Loucy (cell line): Measurements from ENCODE around the gene APOO.

Source experiments
- H2AFZ ChIP-seq: fragments of 200-600 bp; sonication (generic); 2 replicates; pipeline ENCODE4 v1.6.0; 2016; ENCODE audit warnings: antibody characterized with exemption, mild to moderate bottlenecking, low read length, moderate library complexity
- H3F3A ChIP-seq: fragments of 200-600 bp; 2 replicates; pipeline ENCODE4 v1.6.0; 2016; ENCODE audit warnings: antibody characterized with exemption, low read depth, mild to moderate bottlenecking
- H3K27me3 ChIP-seq: fragments of 200-600 bp; sonication (generic); 2 replicates; pipeline ENCODE4 v1.6.1; 2014; ENCODE audit warnings: low read length, mild to moderate bottlenecking; ENCODE audit not compliant: insufficient read depth, poor library complexity, severe bottlenecking
- H3K36me3 ChIP-seq: fragments of 200-600 bp; sonication (generic); 2 replicates; pipeline ENCODE4 v1.6.1; 2016; ENCODE audit warnings: low read length; ENCODE audit not compliant: insufficient read depth
- H3K4me1 ChIP-seq: fragments of 200-600 bp; sonication (generic); 2 replicates; pipeline ENCODE4 v1.5.1; 2014; ENCODE audit warnings: low read length, mild to moderate bottlenecking; ENCODE audit not compliant: insufficient read depth, poor library complexity, severe bottlenecking
- H3K4me2 ChIP-seq: fragments of 200-600 bp; sonication (generic); 2 replicates; pipeline ENCODE4 v1.6.0; 2014; ENCODE audit warnings: antibody characterized with exemption, low read length, low read depth, mild to moderate bottlenecking; ENCODE audit not compliant: poor library complexity, severe bottlenecking
- H3K4me3 ChIP-seq: fragments of 200-600 bp; sonication (generic); 2 replicates; pipeline ENCODE4 v1.5.1; 2014; ENCODE audit warnings: low read length, mild to moderate bottlenecking, mixed read lengths; ENCODE audit not compliant: poor library complexity, severe bottlenecking
- H3K79me2 ChIP-seq: fragments of 200-600 bp; sonication (generic); 2 replicates; pipeline ENCODE4 v1.6.1; 2014; ENCODE audit warnings: low read length; ENCODE audit not compliant: insufficient read depth
- H3K9ac ChIP-seq: fragments of 200-600 bp; sonication (generic); 2 replicates; pipeline ENCODE4 v1.6.0; 2014; ENCODE audit warnings: mild to moderate bottlenecking, low read depth, low read length, moderate library complexity; ENCODE audit not compliant: poor library complexity, severe bottlenecking
- H3K9me2 ChIP-seq: fragments of 200-600 bp; sonication (generic); replicated peaks from 2 replicates; pipeline ENCODE4 v1.6.1; 2016; ENCODE audit warnings: low read depth, low read length, mixed read lengths
- H3K9me3 ChIP-seq: fragments of 200-600 bp; sonication (generic); 2 replicates; pipeline ENCODE4 v1.6.1; 2014; ENCODE audit warnings: mild to moderate bottlenecking, antibody characterized with exemption, low read length, low read depth; ENCODE audit not compliant: insufficient read depth
- H4K20me1 ChIP-seq: fragments of 200-600 bp; sonication (generic); 2 replicates; pipeline ENCODE4 v1.6.0; 2014; ENCODE audit warnings: antibody characterized with exemption, low read length, mild to moderate bottlenecking; ENCODE audit not compliant: insufficient read depth, poor library complexity, severe bottlenecking
- EZH2phosphoT487 ChIP-seq: fragments of 200-600 bp; IDR thresholded peaks from 2 replicates; pipeline ENCODE4 v1.6.1; 2018; ENCODE audit warnings: antibody characterized with exemption, mild to moderate bottlenecking, moderate library complexity, borderline replicate concordance
- TF ChIP-seq, protein P1 (sequence below): fragments of 200-600 bp; sonication (generic); conservative IDR thresholded peaks from 2 replicates; pipeline ENCODE4 v1.5.1; 2014; ENCODE audit warnings: mild to moderate bottlenecking, antibody characterized with exemption, low read length

APOO gene

DNA sequence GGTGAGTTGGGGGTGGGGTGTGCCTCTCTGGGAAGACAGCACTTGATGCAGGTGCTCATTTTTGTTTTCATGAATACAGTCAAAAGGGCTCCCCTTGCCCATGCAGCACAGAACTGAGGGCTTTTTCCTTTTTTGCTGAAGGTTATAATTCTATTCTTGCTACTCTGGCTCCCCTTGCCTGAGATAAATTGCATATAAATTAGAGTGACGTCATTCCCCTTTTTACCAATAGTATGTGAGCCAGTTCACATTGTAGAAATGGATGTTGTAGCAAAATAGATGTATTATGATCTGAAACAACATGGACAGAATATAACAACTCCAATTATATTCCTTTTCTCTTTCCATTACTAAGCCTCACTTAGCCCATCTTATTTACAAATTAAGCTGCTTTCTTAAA is 28.4 kb upstream of the APOO start:
- H3F3A ChIP-seq: no peaks in the 10 kb centered on the region
- H3K27me3 ChIP-seq: no peaks in the 10 kb centered on the region
- no peaks in the 10 kb centered on the region for H3K79me2 ChIP-seq
- H3K4me2 ChIP-seq: no peak overlapping the region
- H4K20me1 ChIP-seq: no peaks in the 10 kb centered on the region
- H3K9me3 ChIP-seq: no peaks in the 10 kb centered on the region
- peaks cover 3% of the 10 kb centered on the region for H3K4me1 ChIP-seq
- H3K9ac ChIP-seq: no peak overlapping the region
- H3K36me3 ChIP-seq: no peaks in the 10 kb centered on the region
- no peak for TF ChIP-seq EZH2phosphoT487
- TF ChIP-seq, protein P1, sequence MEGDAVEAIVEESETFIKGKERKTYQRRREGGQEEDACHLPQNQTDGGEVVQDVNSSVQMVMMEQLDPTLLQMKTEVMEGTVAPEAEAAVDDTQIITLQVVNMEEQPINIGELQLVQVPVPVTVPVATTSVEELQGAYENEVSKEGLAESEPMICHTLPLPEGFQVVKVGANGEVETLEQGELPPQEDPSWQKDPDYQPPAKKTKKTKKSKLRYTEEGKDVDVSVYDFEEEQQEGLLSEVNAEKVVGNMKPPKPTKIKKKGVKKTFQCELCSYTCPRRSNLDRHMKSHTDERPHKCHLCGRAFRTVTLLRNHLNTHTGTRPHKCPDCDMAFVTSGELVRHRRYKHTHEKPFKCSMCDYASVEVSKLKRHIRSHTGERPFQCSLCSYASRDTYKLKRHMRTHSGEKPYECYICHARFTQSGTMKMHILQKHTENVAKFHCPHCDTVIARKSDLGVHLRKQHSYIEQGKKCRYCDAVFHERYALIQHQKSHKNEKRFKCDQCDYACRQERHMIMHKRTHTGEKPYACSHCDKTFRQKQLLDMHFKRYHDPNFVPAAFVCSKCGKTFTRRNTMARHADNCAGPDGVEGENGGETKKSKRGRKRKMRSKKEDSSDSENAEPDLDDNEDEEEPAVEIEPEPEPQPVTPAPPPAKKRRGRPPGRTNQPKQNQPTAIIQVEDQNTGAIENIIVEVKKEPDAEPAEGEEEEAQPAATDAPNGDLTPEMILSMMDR: no peak
- H2AFZ ChIP-seq: no peak overlapping the region
- no peak overlapping the region for H3K4me3 ChIP-seq
- H3K9me2 ChIP-seq: no peaks in the 10 kb centered on the region

DNA sequence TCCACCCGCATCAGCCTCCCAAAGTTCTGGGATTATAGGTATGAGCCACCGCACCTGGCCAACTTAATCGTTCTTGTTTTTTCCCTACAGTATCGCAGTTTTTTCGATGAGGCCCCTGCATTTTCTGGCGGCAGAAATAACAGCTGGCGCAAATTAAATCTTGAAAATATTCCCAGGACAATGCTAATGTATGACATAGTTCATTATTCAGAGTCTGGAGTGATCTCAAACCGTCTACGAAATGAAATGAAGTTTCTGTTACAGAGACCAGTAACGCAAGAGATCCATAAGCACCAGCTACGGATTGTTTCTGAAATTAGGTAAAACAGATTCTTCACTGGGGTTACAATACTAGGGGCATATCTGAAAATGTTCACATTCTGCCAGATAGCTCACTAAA is 27.4 kb upstream of the APOO start:
- H3F3A ChIP-seq: no peaks in the 10 kb centered on the region
- H3K4me1 ChIP-seq: peaks cover 4% of the 10 kb centered on the region
- TF ChIP-seq EZH2phosphoT487: no peak
- TF ChIP-seq, protein P1: no peak
- no peaks in the 10 kb centered on the region for H4K20me1 ChIP-seq
- no peaks in the 10 kb centered on the region for H3K9me3 ChIP-seq
- no peaks in the 10 kb centered on the region for H3K9me2 ChIP-seq
- no peaks in the 10 kb centered on the region for H3K79me2 ChIP-seq
- no peak overlapping the region for H2AFZ ChIP-seq
- H3K27me3 ChIP-seq: no peaks in the 10 kb centered on the region
- H3K36me3 ChIP-seq: no peaks in the 10 kb centered on the region
- H3K9ac ChIP-seq: no peak overlapping the region
- no peak overlapping the region for H3K4me2 ChIP-seq
- H3K4me3 ChIP-seq: no peak overlapping the region

DNA sequence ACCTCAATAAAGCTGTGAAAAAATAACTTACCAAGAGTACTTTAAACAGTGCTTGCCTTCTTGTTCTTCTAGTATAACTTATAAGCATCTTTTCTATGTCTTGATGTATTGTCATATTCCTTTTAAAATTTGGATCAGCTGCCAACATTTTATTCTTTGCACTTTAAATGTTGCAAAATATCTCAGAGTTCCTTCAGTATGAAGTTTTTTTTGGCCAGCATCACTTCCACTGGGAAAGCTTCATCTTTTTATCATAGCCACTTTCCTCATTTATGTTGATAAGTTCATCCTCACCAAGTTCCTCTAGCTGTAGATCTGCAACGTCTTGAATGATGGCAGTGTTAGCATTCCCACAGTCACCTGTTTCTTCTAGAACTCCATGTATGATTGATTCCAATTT is 24.3 kb upstream of the APOO start:
- no peaks in the 10 kb centered on the region for H3F3A ChIP-seq
- H3K9ac ChIP-seq: no peak overlapping the region
- H3K79me2 ChIP-seq: no peaks in the 10 kb centered on the region
- no peaks in the 10 kb centered on the region for H3K36me3 ChIP-seq
- H3K4me3 ChIP-seq: no peak overlapping the region
- peak overlapping the region; percentile 55 for H3K4me2 ChIP-seq
- peaks cover 4% of the 10 kb centered on the region for H3K4me1 ChIP-seq
- TF ChIP-seq, protein P1: no peak
- no peak for TF ChIP-seq EZH2phosphoT487
- no peaks in the 10 kb centered on the region for H3K9me2 ChIP-seq
- H3K27me3 ChIP-seq: no peaks in the 10 kb centered on the region
- no peaks in the 10 kb centered on the region for H3K9me3 ChIP-seq
- H4K20me1 ChIP-seq: no peaks in the 10 kb centered on the region
- 0 out of 2 replicates have a peak overlapping the region, but pooled peaks have one; percentile 25 for H2AFZ ChIP-seq
